Cardiac muscle cell (in vitro differentiated cells and primary cell): Measurements from ENCODE around the gene CACNA1S. TPM values are rescaled to one million over a fixed set of nuclear protein-coding genes. Genes with fewer than 3 reads are reported as not detected.

ENCODE experiments used
- DNase-seq, 2 donors: peaks; one replicate each; pipeline versions ENCODE4 v3.0.0 to v3.0.0-alpha.2; 2010 to 2017; ENCODE audit warnings: low read depth in 1 of 2, low spot score in 1 of 2
- H3K27ac ChIP-seq: fragments of 200-600 bp; sonication (generic); 2 replicates; pipeline ENCODE4 v1.5.1; 2016
- H3K27me3 ChIP-seq: fragments of 200-600 bp; sonication (generic); 2 replicates; pipeline ENCODE4 v1.6.0; 2016; ENCODE audit warnings: control low read depth
- H3K36me3 ChIP-seq: fragments of 200-600 bp; sonication (generic); 2 replicates; pipeline ENCODE4 v1.5.1; 2016; ENCODE audit warnings: control low read depth
- H3K4me1 ChIP-seq: fragments of 200-600 bp; sonication (generic); 2 replicates; pipeline ENCODE4 v1.8.1; 2017; ENCODE audit warnings: low read depth, mild to moderate bottlenecking, mixed run types
- H3K4me3 ChIP-seq: fragments of 200-600 bp; sonication (generic); 2 replicates; pipeline ENCODE4 v1.5.1; 2016; ENCODE audit warnings: mild to moderate bottlenecking
- H3K9me3 ChIP-seq: fragments of 200-600 bp; sonication (generic); 2 replicates; pipeline ENCODE4 v1.5.1; 2017; ENCODE audit warnings: low read depth, mild to moderate bottlenecking, control low read depth
- polyA plus RNA-seq: library from polyadenylated mRNA; unstranded; fragments of >200 nt; fragmentation: Nextera tagmentation; extraction: Ambion mirVana; gene quantifications from 2 replicates; pipeline ENCODE4 v1.2.1, GENCODE V29; 2016
- total RNA-seq: library from RNA; depleted of rRNA; stranded (reverse); fragments of >200 nt; gene quantifications from 2 replicates; pipeline ENCODE4 v1.2.3, GENCODE V29; 2016
- TF ChIP-seq, protein P1 (sequence below): IDR thresholded peaks from 2 replicates; pipeline ENCODE4 v1.5.1; 2012; ENCODE audit warnings: low read depth, mild to moderate bottlenecking, low read length

Gene CACNA1S
- total and polyA plus RNA-seq, 2 experiments from 2014 or later: 0.30 TPM; not detected in 1

DNA sequence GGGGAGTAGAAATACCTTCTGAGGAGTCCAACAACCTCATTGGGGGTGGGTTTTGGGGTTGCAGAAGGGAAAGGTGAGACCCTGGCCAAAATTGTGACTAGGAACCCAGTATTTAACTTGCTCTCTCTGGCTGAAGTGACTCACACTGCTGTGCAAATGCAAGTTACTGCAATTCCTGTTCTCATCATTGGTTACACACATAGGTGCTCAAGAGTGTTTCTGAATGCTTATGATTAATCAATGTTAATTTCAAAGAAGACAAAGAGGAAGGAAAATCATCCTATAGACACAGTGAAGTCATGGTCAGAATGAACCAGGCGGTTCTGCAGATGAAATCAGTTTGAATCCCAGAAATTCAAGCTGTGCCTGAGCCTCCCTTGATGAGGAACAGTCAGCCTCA, 11.6 kb upstream of the CACNA1S start:
- no peaks in the 10 kb centered on the region for H3K9me3 ChIP-seq
- TF ChIP-seq, protein P1, sequence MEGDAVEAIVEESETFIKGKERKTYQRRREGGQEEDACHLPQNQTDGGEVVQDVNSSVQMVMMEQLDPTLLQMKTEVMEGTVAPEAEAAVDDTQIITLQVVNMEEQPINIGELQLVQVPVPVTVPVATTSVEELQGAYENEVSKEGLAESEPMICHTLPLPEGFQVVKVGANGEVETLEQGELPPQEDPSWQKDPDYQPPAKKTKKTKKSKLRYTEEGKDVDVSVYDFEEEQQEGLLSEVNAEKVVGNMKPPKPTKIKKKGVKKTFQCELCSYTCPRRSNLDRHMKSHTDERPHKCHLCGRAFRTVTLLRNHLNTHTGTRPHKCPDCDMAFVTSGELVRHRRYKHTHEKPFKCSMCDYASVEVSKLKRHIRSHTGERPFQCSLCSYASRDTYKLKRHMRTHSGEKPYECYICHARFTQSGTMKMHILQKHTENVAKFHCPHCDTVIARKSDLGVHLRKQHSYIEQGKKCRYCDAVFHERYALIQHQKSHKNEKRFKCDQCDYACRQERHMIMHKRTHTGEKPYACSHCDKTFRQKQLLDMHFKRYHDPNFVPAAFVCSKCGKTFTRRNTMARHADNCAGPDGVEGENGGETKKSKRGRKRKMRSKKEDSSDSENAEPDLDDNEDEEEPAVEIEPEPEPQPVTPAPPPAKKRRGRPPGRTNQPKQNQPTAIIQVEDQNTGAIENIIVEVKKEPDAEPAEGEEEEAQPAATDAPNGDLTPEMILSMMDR: no peak
- H3K4me3 ChIP-seq: no peak overlapping the region
- H3K4me1 ChIP-seq: peaks cover 11% of the 10 kb centered on the region
- no peak overlapping the region for H3K27ac ChIP-seq
- no peak for DNase-seq
- no peaks in the 10 kb centered on the region for H3K36me3 ChIP-seq
- H3K27me3 ChIP-seq: peaks cover 21% of the 10 kb centered on the region

DNA sequence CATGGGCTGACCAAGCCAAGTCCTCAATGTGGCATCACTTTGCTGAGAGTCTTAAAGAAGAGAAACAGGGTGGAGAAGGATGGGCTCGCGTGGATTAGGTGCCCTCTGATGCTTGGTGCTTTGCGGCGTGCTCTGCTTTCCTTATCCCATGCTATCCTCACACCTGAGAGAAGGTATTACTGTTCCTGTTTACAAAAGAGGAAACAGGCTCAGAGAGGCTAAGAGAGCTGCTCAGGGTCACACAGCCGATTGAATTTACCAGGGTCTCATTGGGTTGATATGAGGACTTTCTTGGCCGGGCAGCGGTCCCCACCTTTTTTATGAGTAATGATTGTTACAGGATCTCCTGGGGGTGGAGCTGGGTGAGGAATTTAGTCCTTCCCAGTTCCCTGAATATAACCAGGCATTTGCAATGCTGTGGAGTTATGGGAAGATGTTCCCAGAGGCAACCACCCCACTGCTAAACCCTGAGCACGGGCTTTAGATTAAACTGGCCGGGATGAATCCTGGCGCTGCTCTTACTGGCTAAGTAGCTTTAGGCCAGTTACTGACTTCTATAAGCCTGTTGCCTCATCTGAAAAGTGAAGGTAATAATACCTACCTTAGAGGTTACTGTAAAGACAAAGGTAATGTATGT, 10.2 kb upstream of the CACNA1S start:
- H3K27me3 ChIP-seq: peaks cover 23% of the 10 kb centered on the region
- DNase-seq: no peak
- H3K27ac ChIP-seq: no peak overlapping the region
- no peaks in the 10 kb centered on the region for H3K36me3 ChIP-seq
- no peaks in the 10 kb centered on the region for H3K9me3 ChIP-seq
- no peak overlapping the region for H3K4me3 ChIP-seq
- peaks cover 4% of the 10 kb centered on the region for H3K4me1 ChIP-seq
- TF ChIP-seq, protein P1: no peak

DNA sequence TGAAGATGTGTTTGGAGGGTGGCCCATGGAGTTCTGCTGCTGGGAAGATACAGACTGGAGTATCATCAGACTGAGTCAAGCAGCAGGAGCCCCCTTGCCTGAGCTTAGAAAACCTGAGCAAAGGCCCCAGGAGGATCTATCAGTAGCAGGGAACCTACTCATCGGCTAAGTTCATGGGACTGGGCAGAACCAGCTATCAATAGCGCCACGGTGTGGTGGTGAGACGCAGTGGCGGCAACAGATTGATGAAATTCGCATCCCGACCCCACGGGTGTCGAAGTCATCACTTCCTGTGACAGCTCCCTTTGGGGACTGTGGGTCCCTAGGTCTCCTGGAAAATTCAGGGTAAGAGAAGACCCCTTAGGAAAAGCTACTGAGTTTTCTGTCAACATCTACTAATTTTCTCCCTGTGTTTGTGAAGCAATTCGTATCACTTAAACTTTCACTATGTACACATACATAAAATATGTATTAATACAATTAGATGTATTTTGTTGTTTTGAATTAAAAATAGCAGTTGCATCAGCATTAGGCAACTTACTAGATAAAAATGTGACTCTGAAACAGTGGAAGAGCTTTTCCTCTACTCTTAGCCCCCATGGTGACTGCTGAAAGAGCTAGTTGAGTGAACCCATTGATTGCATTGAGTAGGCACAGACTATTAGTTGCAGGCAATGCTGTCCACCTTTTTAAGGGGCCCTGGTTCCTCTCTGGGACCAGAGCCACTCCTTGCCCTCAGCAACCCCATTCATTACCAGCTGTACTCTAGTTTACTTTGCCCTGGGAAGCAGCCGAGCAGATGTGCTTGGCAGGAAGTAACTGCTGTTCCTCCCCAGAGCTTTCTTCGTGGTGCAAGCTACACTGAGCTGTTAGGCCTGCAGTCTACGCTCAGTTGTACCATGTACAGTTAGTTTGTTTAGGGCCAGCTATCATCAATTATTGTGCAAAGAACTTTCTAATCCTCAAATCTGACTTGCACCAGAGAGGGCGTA, 7.3 kb upstream of the CACNA1S start:
- H3K27ac ChIP-seq: no peak overlapping the region
- H3K27me3 ChIP-seq: peaks cover 39% of the 10 kb centered on the region
- H3K9me3 ChIP-seq: no peaks in the 10 kb centered on the region
- H3K4me1 ChIP-seq: no peaks in the 10 kb centered on the region
- DNase-seq: peak; percentile 58 to 67
- no peak overlapping the region for H3K4me3 ChIP-seq
- H3K36me3 ChIP-seq: no peaks in the 10 kb centered on the region
- TF ChIP-seq, protein P1: peak; percentile 84

DNA sequence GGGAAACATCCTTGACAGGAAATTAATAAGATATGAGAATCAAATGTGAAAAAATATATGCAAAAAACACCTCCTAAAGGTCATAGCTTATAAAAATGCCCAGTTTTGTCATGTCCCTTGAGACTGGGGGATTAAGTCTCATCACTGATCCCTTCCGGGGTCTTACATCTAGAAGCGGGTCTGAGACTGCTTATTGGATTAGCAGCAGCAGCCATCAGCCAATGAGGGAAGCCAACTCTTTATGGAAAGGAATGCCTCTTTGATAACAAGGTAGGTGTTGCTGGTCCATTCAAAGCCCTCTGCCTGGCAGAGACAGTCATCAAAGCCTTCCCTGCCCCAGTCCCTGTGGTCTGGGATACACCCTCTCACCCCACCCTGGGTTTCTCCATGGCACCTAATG, 3.9 kb upstream of the CACNA1S start:
- peaks cover 25% of the 10 kb centered on the region for H3K27me3 ChIP-seq
- no peaks in the 10 kb centered on the region for H3K36me3 ChIP-seq
- TF ChIP-seq, protein P1: no peak
- H3K9me3 ChIP-seq: no peaks in the 10 kb centered on the region
- DNase-seq: no peak
- no peak overlapping the region for H3K27ac ChIP-seq
- peaks cover 6% of the 10 kb centered on the region for H3K4me1 ChIP-seq
- no peak overlapping the region for H3K4me3 ChIP-seq

DNA sequence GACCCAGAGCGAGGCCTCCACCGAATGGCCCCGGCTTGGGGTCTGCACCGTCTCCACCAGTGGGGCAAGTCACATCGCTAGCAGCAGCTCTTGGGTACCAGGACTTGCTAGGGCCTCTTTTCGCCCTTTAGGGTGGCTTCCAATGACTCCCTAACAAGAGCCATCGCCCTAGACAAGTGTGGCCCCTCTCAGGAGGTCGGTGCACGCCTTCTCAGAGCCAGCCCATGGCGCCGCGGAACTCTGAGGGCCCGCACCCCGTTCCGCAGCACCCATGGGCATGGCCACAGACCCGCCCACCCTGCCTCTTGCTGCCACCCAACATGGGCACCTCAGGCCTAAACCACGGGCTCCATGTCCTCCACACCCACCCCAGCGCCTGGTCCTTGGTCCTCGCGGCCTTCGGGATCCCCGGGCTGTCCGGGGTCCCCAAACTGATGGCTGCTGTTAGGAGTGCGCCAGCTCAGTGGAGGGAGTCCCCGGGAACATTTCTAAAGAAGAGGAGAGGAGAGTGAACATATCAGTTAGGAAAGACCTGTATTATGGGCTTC, 3.2 kb upstream of the CACNA1S start:
- Histone ChIP-seq H3K9me3 (no peaks in the 10 kb centered on the region), H3K4me3 (no peak overlapping the region), H3K27me3 (peaks cover 25% of the 10 kb centered on the region), H3K4me1 (peaks cover 6% of the 10 kb centered on the region), H3K36me3 (no peaks in the 10 kb centered on the region), H3K27ac (no peak overlapping the region)
- DNase-seq: no peak
- TF ChIP-seq, protein P1: no peak
